GM23338 (cell line): Measurements from ENCODE around the gene CD59.

Source experiments
- EZH2phosphoT487 ChIP-seq: fragments of 200-600 bp; sonication (generic); IDR thresholded peaks from one replicate; pipeline ENCODE4 v1.8.1; 2018; ENCODE audit warnings: antibody characterized with exemption; ENCODE audit not compliant: unreplicated experiment
- TF ChIP-seq, protein P1 (sequence below), 2 experiments: fragments of 200-600 bp in 1 of 2; sonication (generic) in 1 of 2; conservative IDR thresholded peaks; 2 replicates each; pipeline versions ENCODE4 v1.5.1 to v1.6.1; 2016 to 2017; ENCODE audit warnings: antibody characterized with exemption in 2 of 2, low read depth in 2 of 2, mild to moderate bottlenecking in 2 of 2, moderate library complexity in 1 of 2

DNA sequence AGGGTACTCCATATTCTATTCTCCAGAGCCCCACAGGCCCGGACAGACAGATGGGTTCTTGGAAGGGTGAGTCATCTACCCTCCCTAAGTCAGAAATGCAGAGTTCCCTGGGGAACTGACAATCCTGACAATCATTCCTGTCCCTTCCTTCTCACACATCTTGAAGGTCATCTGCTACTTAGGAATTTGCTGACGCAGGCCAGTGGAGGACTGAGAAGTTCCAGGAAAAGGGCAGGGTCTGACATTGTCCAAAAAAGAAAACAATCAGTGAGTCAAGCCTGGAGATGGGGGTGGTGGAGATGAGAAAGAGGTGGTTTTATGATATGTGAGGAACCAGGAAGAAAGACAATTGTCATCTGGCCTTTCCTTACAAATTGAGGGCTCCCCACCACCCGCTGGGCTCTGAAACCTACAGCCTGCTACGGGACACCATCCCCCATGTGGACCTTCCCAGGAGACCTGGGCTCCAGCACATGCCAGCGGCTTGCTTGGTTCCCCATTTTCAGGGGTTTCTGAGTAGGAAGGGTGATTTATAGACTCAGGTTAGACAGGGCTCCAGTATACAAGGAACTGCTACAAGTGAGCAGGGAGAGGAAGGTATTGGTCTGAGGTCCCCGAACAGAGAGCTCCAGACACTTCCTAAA lies 12.9 kb downstream of the CD59 start:
- TF ChIP-seq, protein P1, sequence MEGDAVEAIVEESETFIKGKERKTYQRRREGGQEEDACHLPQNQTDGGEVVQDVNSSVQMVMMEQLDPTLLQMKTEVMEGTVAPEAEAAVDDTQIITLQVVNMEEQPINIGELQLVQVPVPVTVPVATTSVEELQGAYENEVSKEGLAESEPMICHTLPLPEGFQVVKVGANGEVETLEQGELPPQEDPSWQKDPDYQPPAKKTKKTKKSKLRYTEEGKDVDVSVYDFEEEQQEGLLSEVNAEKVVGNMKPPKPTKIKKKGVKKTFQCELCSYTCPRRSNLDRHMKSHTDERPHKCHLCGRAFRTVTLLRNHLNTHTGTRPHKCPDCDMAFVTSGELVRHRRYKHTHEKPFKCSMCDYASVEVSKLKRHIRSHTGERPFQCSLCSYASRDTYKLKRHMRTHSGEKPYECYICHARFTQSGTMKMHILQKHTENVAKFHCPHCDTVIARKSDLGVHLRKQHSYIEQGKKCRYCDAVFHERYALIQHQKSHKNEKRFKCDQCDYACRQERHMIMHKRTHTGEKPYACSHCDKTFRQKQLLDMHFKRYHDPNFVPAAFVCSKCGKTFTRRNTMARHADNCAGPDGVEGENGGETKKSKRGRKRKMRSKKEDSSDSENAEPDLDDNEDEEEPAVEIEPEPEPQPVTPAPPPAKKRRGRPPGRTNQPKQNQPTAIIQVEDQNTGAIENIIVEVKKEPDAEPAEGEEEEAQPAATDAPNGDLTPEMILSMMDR (conservative IDR thresholded peaks at IDR 0.05; ENCODE audit: low read depth in 2 of 2): no peak
- no peak for TF ChIP-seq EZH2phosphoT487
